Adrenal gland (tissue), 12 donors: ENCODE measurements around the gene SARNP. TPM values are rescaled to one million over a fixed set of nuclear protein-coding genes. Genes with fewer than 3 reads are reported as not detected.

Experiments used
- DNase-seq, 7 donors: peaks; one replicate each; pipeline ENCODE4 v3.0.0-alpha.2; 2019 to 2020
- H3K27ac ChIP-seq, 5 donors: fragments of 200-600 bp; sonication (generic) in 4 of 5; 1 replicate in 3 of 5; 2 replicates in 2 of 5; pipeline versions ENCODE4 v1.5.1 to v1.8.0; 2016 to 2020; ENCODE audit warnings: mild to moderate bottlenecking in 1 of 5
- H3K27me3 ChIP-seq: fragments of 200-600 bp; 2 replicates; pipeline ENCODE4 v1.8.0; 2021
- H3K36me3 ChIP-seq, 2 donors: fragments of 200-600 bp; replicated peaks in 1 of 2; 1 replicate in 1 of 2; 2 replicates in 1 of 2; pipeline versions ENCODE4 v1.5.1 to v1.8.0; 2018 to 2022
- H3K4me1 ChIP-seq, 2 donors: fragments of 200-600 bp; replicated peaks in 1 of 2; 1 replicate in 1 of 2; 2 replicates in 1 of 2; pipeline versions ENCODE4 v1.5.1 to v1.8.0; 2018 to 2021
- H3K4me3 ChIP-seq, 4 donors: fragments of 200-600 bp; sonication (generic) in 3 of 4; one replicate each; pipeline ENCODE4 v1.5.1; 2016 to 2018
- H3K9me3 ChIP-seq, 3 donors: fragments of 200-600 bp; sonication (generic) in 1 of 3; replicated peaks in 1 of 3; 1 replicate in 2 of 3; 2 replicates in 1 of 3; pipeline versions ENCODE4 v1.5.1 to v1.8.0; 2016 to 2021
- POLR2A ChIP-seq, 2 donors: fragments of 450-650 bp; IDR thresholded peaks; one replicate each; pipeline ENCODE4 v1.6.1; 2017; ENCODE audit warnings: antibody characterized with exemption in 2 of 2, mild to moderate bottlenecking in 2 of 2, moderate library complexity in 1 of 2
- WGBS, 4 donors: extraction: QIAGEN DNeasy Blood & Tissue Kit in 2 of 4; methylation state at CpG; one replicate each; pipeline versions ENCODE4 v1.1.5 to v1.1.7; 2013 to 2017; 5-methylcytosine and 5-hydroxymethylcytosine counted together
- intact Hi-C, 2 donors: fragments of 100-400 bp; cut with DNase I; formaldehyde crosslinking; loops; one replicate each; pipeline versions ENCODE4 v1.14.1 to v1.15.0; 2022 to 2023
- polyA plus RNA-seq, 3 donors: library from polyadenylated mRNA; stranded (reverse); fragments of 200-250 nt in 2 of 3; fragments of 350-450 nt in 1 of 3; fragmentation: Illumina TruSeq in 1 of 3; extraction: RNeasy Lipid Tissue Mini Kit (QIAGEN cat#74804) in 1 of 3; gene quantifications; one replicate each; pipeline ENCODE4 v1.2.3, GENCODE V29; 2013 to 2014
- total RNA-seq, 9 donors: library from RNA; depleted of rRNA in 4 of 9; stranded (reverse); fragments of >200 nt in 4 of 9; fragments of 120-200 nt in 1 of 9; fragmentation: NEBNext Ultra II Directional in 1 of 9; extraction: Animal tissue kit (Norgen Biotek cat#: 25700) in 1 of 9; gene quantifications; one replicate each; pipeline versions ENCODE4 v1.1.0 to v1.2.4, GENCODE V29; 2013 to 2023
- TF ChIP-seq, protein P1 (sequence below), 6 experiments: fragments of 450-650 bp in 4 of 6; fragments of 200-600 bp in 2 of 6; sonication (generic) in 1 of 6; IDR thresholded peaks; 1 replicate in 5 of 6; 2 replicates in 1 of 6; pipeline versions ENCODE4 v1.5.1 to v1.8.0; 2016 to 2021; ENCODE audit warnings: antibody characterized with exemption in 6 of 6, mild to moderate bottlenecking in 2 of 6, moderate library complexity in 1 of 6
- donor health status: healthy with polysubstance abuse.
- donor health status: Bipolar disorder and iron deficiency.
- donor health status: DM: yes; HTN: yes; CAD: no.
- donor health status: DM: no; HTN: no; CAD: no.
- donor health status: DM: no; HTN: no; CAD: no.
- donor health status: DM: yes; HTN: yes; CAD: no.

SARNP gene
- total and polyA plus RNA-seq, 12 donors, result 23.2 to 148 (median 59.2) TPM

DNA sequence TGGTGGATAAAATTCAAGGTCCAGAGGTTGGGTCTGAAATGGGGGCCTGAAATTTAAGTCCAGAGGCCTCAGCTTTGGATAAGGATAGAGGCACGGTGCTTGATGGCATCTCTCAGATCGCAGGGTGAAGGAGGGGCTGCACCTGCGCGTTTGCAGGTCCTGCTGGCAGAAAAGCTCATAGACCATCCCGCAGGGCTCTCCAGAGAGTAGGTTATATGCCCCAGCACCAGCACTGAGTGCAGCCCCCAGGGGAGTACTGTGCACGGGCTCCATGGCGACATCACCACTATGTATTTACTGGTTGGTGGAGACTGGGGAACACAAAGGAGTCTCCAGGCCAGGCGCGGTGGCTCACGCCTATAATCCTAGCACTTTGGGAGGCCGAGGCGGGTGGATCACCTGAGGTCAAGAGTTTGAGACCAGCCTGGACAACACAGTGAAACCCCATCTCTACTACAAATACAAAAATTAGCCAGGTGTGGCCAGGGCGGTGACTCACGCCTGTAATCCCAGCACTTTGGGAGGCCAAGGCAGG lies 84.4 kb downstream of the SARNP start:
- Histone ChIP-seq H3K9me3 (no peaks in the 10 kb centered on the region), H3K27me3 (no peaks in the 10 kb centered on the region), H3K27ac (no peak overlapping the region), H3K36me3 (no peaks in the 10 kb centered on the region), H3K4me1 (peaks cover 18 to 23% of the 10 kb centered on the region in 2 donors), H3K4me3 (no peak overlapping the region)
- 86 to 91% (median 89%) methylated on average over 12 to 14 of the region's 14 CpGs for WGBS, 4 donors
- DNase-seq, result peak in 2 of 7 donors; percentile 21 to 48
- intact Hi-C loops, result no loop called here
- TF ChIP-seq POLR2A (IDR thresholded peaks at IDR 0.05), result no peak
- TF ChIP-seq, protein P1, sequence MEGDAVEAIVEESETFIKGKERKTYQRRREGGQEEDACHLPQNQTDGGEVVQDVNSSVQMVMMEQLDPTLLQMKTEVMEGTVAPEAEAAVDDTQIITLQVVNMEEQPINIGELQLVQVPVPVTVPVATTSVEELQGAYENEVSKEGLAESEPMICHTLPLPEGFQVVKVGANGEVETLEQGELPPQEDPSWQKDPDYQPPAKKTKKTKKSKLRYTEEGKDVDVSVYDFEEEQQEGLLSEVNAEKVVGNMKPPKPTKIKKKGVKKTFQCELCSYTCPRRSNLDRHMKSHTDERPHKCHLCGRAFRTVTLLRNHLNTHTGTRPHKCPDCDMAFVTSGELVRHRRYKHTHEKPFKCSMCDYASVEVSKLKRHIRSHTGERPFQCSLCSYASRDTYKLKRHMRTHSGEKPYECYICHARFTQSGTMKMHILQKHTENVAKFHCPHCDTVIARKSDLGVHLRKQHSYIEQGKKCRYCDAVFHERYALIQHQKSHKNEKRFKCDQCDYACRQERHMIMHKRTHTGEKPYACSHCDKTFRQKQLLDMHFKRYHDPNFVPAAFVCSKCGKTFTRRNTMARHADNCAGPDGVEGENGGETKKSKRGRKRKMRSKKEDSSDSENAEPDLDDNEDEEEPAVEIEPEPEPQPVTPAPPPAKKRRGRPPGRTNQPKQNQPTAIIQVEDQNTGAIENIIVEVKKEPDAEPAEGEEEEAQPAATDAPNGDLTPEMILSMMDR (IDR thresholded peaks at IDR 0.05), result no peak

DNA sequence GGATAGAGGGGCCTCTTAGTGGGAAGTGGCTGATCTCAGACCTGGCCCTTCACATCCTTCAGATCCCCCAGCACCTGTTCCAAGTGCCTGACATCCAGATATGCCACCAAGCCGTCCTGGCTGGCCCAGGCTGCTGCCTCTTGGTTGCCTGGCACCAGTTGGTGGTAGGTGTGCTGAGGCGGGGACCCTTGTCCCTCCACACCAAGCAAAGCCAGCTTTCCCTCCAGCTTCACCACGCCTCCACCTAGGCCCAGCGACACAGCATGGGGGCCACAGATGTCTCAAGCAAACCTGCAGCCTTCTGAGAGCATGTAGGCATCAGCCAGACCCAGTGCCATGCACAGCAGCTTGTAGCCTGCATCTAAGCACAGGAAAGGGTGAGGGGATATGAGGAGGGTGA lies 85.2 kb downstream of the SARNP start:
- H3K4me1 ChIP-seq, result peaks cover 20 to 22% of the 10 kb centered on the region in 2 donors
- no peak overlapping the region for H3K27ac ChIP-seq
- intact Hi-C loops, result no loop called here
- no peaks in the 10 kb centered on the region for H3K9me3 ChIP-seq
- DNase-seq, result peak in 2 of 7 donors; percentile 16 to 48
- no peak for TF ChIP-seq POLR2A (IDR thresholded peaks at IDR 0.05)
- H3K27me3 ChIP-seq, result no peaks in the 10 kb centered on the region
- no peaks in the 10 kb centered on the region for H3K36me3 ChIP-seq
- WGBS, 4 donors, result 82 to 97% (median 86%) methylated on average over 4 of the region's 4 CpGs
- H3K4me3 ChIP-seq, result no peak overlapping the region

DNA sequence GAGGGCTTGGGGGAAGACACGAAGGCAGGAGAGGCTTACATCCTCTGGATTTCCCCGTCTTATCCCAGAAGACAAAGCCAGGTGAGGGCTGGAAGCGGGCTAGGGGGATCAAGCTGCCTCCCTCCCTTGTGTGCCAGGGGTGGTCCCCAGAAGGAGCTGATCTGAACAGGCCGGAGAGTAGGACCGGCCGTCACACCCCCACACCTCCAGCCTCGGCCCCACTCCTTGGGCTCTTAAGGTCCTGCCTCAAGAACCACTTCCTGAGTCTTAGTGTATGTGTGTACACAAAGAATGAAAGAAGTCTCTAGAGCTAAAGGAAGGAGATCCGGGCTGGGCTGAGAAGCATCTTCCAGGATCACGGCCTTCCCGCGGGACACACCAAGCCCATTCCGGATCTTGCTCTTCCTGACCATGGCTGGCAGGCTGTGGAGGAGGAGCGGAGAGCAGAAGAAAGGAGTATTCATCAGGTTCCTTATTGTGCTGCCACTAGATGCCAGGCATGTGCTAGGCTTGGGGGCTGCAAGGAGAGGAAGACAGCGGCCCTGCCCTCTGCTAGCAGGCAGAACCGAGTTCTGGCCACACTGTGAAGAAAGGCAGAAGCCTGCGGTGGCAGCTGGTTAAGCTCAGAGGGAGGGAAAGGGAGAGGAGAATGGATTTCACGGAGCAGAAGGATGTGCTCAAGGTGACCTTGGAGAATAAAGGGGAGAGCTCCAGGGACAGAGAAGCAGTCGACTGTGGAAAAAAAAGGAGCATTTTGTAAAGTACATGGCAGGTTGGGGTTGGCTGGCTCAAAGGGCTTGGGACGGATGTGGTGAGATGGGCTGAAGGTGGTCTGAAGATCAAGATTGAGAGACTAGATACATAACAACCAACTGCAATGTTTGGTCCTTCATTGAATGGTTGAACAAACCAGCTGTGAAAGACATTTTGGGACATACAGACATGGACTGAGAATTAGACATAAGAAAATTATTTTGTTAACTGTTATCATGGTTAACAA lies 87.4 kb downstream of the SARNP start:
- Histone ChIP-seq H3K4me3 (peak overlapping the region in 3 of 4 donors; percentile 14 to 81 (median 73)), H3K4me1 (peaks cover 25 to 33% of the 10 kb centered on the region in 2 donors), H3K9me3 (no peaks in the 10 kb centered on the region), H3K27me3 (no peaks in the 10 kb centered on the region), H3K27ac (peak overlapping the region; percentile 97 to 100 (median 100)), H3K36me3 (peaks cover 0 to 20% of the 10 kb centered on the region in 2 donors)
- TF ChIP-seq, protein P1 (IDR thresholded peaks at IDR 0.05), result no peak
- no peak for TF ChIP-seq POLR2A (IDR thresholded peaks at IDR 0.05)
- intact Hi-C loops, result no loop called here
- peak in 5 of 7 donors; percentile 45 to 64 (median 62) for DNase-seq
- 4 to 6% (median 5%) methylated on average over 19 of the region's 19 CpGs for WGBS, 4 donors

DNA sequence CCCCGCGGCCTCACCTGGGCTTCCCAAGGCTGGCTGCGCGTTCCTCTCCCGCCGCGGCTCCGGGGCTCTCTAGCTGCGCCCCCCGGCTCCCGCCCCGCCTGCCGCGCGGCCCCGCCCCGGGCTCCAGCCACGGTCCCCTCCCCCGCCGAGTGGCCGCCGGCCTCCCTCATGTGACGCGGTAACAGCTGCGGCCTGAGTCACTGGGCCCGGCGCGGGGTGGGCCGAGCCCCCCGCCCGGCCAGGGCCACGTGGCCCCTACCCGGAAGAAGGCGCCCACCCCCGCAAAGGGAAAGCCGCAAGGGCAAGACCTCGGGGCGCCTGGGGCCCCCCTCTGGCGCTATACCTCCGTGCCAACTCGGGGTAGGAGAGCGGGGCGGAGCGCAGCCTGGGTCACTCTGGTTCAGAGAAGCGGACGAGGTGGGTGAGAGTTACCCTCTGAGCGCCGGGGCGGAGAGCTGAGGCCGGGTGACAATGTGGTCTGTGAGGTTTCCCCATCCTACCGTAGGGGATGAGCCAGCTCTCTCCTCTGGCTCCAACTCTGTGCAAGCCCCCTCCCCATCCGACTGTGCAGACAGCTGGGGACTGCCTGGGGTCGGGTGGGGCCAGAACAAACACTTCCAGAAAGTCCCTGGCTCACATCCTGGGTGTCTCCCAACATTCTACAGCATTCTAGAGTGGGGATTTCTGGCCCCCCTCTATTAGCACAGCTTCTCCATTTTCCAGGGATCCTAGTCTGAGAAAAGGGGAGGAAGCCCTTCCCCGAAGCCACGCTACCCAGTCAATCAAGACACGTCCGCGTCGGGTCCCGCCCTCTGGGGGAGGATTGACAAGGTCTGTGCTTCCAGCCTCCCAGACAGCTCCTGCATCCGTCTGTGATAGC lies 88.3 kb downstream of the SARNP start, which contains the start of gene CD63:
CD63 (minus strand) TSS at position 71 of the 880 bp plus-strand sequence. CDS start 668 bp downstream, outside the sequence.
- Histone ChIP-seq H3K4me1 (peaks cover 25 to 33% of the 10 kb centered on the region in 2 donors), H3K36me3 (peaks cover 0 to 30% of the 10 kb centered on the region in 2 donors), H3K4me3 (peak within 1 kb of the TSS; percentile 73 to 94 (median 81)), H3K27ac (peak within 1 kb of the TSS; percentile 97 to 100 (median 100)), H3K27me3 (no peaks in the 10 kb centered on the region), H3K9me3 (no peaks in the 10 kb centered on the region)
- intact Hi-C loops, result no loop called here
- TF ChIP-seq POLR2A (IDR thresholded peaks at IDR 0.05), result peak; percentile 65 to 80
- TF ChIP-seq, protein P1 (IDR thresholded peaks at IDR 0.05), result no peak
- 0 to 6% (median 0%) methylated on average over 3 to 61 of the region's 61 CpGs for WGBS, 4 donors
- peak; percentile 92 to 97 (median 95) for DNase-seq
